ENCODE results near the gene CCDC127.

GRCh38 chr5:219460-219863 is 1.5 kb upstream of the CCDC127 start:
- no peak for TF ChIP-seq CTCF (conservative IDR thresholded peaks at IDR 0.05; ENCODE audit: low read depth, low read length)
- no peak for TF ChIP-seq EZH2 (IDR thresholded peaks at IDR 0.05; ENCODE audit: low read length, unreplicated experiment)
- no peak for TF ChIP-seq EZH2phosphoT487 (IDR thresholded peaks at IDR 0.05; ENCODE audit: borderline replicate concordance, low read length)
